ENCODE data around the gene DLX2. TPM values are rescaled to one million over a fixed set of nuclear protein-coding genes. Genes with fewer than 3 reads are reported as not detected.

Gene DLX2
- total and polyA plus RNA-seq, 2 donors (not counting 3 experiments of a cell fraction or from before 2014, with no cell fraction given) = not detected

- peaks cover 3 to 13% of the 10 kb centered on the region in 2 experiments for H3K27me3 ChIP-seq (ENCODE audit: control insufficient read depth in 2 of 2, insufficient read depth in 2 of 2, low read length in 2 of 2)
- no peaks in the 10 kb centered on the region for H4K20me1 ChIP-seq (replicated peaks; ENCODE audit: control insufficient read depth, extremely low read depth, insufficient read depth, low read length)
- no peaks in the 10 kb centered on the region for H3K9me3 ChIP-seq (replicated peaks; ENCODE audit: control insufficient read depth, insufficient read depth, low read length)
- H3K27ac ChIP-seq (ENCODE audit: insufficient read depth, low read depth, low read length) = no peak overlapping the region
- H3K4me2 ChIP-seq (ENCODE audit: insufficient read depth, low read length) = no peak overlapping the region
- no peaks in the 10 kb centered on the region for H3K79me2 ChIP-seq (ENCODE audit: control insufficient read depth, insufficient read depth, low read length)
- no peaks in the 10 kb centered on the region for H3K36me3 ChIP-seq (ENCODE audit: control insufficient read depth in 2 of 2, extremely low read depth in 1 of 2, insufficient read depth in 2 of 2, low read length in 2 of 2)
- H3K9me1 ChIP-seq (replicated peaks; ENCODE audit: control insufficient read depth, extremely low read depth, insufficient read depth, low read length) = no peaks in the 10 kb centered on the region
- ChIA-PET CTCF (interaction anchor here (1.1 to 2.2 kb wide), 4 partner anchors 8 to 326 kb away, joined by 4 to 17 read pairs (median 4); no protein-coding TSS in a partner anchor), POLR2A (no interaction called here)
- dilution Hi-C loops (cut with MboI; ENCODE audit: extremely low pct_ligation_motif_present, low sequenced_read_pairs) (no loop called here), intact Hi-C loops (cut with micrococcal nuclease) (no loop called here)
- DNase-seq (ENCODE audit: low read depth, low spot score) (no peak), FAIRE-seq (no peak)
- H2AFZ ChIP-seq (ENCODE audit: low read depth, low read length) = no peak overlapping the region
- TF ChIP-seq EZH2 (IDR thresholded peaks at IDR 0.05; ENCODE audit: borderline replicate concordance, low read depth, low read length, severe bottlenecking) = no peak
- TF ChIP-seq MYC (IDR thresholded peaks at IDR 0.05; ENCODE audit: low read depth, low read length) = no peak
- no peak for TF ChIP-seq FOS (IDR thresholded peaks at IDR 0.05; ENCODE audit: borderline replicate concordance, insufficient read depth, low read length)
- TF ChIP-seq POLR2AphosphoS5 (IDR thresholded peaks at IDR 0.05; ENCODE audit: insufficient read depth, low read depth, low read length) = no peak
- no peak for TF ChIP-seq JUN (IDR thresholded peaks at IDR 0.05; ENCODE audit: borderline replicate concordance, insufficient read depth, insufficient read length, low read depth)
- TF ChIP-seq MAX (IDR thresholded peaks at IDR 0.05; ENCODE audit: insufficient read depth, insufficient read length) = no peak
- TF ChIP-seq POLR2A (IDR thresholded peaks at IDR 0.05; ENCODE audit: low read depth, low read length) = no peak
- no peak for TF ChIP-seq GATA2 (IDR thresholded peaks at IDR 0.05; ENCODE audit: insufficient read depth, insufficient read length, low read depth, low read length)
- no peak overlapping the region for H3K4me3 ChIP-seq (replicated peaks in 1 of 3; ENCODE audit: insufficient read depth in 1 of 3, low read depth in 1 of 3, low read length in 3 of 3)
- no TSS peak for BruUV-seq (replicated peaks)
- H3K4me1 ChIP-seq (ENCODE audit: control insufficient read depth, extremely low read depth, insufficient read depth, low read length) = no peaks in the 10 kb centered on the region
- no peak overlapping the region for H3K9ac ChIP-seq (replicated peaks; ENCODE audit: extremely low read depth, insufficient read depth, low read length)
Observed at GRCh38 chr2:172135446-172135845, 32.7 kb upstream of the DLX2 start.

- no peak overlapping the region for H3K4me3 ChIP-seq (replicated peaks in 1 of 3; ENCODE audit: insufficient read depth in 1 of 3, low read depth in 1 of 3, low read length in 3 of 3)
- H3K27ac ChIP-seq (ENCODE audit: insufficient read depth, low read depth, low read length) = no peak overlapping the region
- TF ChIP-seq POLR2A (IDR thresholded peaks at IDR 0.05; ENCODE audit: low read depth, low read length) = no peak
- no peak for TF ChIP-seq MYC (IDR thresholded peaks at IDR 0.05; ENCODE audit: low read depth, low read length)
- no peak for TF ChIP-seq CTCF (IDR thresholded peaks at IDR 0.05; ENCODE audit: extremely low read depth in 1 of 2, insufficient read depth in 1 of 2, low read depth in 1 of 2, low read length in 2 of 2)
- no peak for TF ChIP-seq JUN (IDR thresholded peaks at IDR 0.05; ENCODE audit: borderline replicate concordance, insufficient read depth, insufficient read length, low read depth)
- TF ChIP-seq POLR2AphosphoS5 (IDR thresholded peaks at IDR 0.05; ENCODE audit: insufficient read depth, low read depth, low read length) = no peak
- no peak for TF ChIP-seq EZH2 (IDR thresholded peaks at IDR 0.05; ENCODE audit: borderline replicate concordance, low read depth, low read length, severe bottlenecking)
- TF ChIP-seq MAX (IDR thresholded peaks at IDR 0.05; ENCODE audit: insufficient read depth, insufficient read length) = no peak
- TF ChIP-seq FOS (IDR thresholded peaks at IDR 0.05; ENCODE audit: borderline replicate concordance, insufficient read depth, low read length) = no peak
- no peak for TF ChIP-seq GATA2 (IDR thresholded peaks at IDR 0.05; ENCODE audit: insufficient read depth, insufficient read length, low read depth, low read length)
- H3K4me1 ChIP-seq (ENCODE audit: control insufficient read depth, extremely low read depth, insufficient read depth, low read length) = no peaks in the 10 kb centered on the region
- H3K9me1 ChIP-seq (replicated peaks; ENCODE audit: control insufficient read depth, extremely low read depth, insufficient read depth, low read length) = no peaks in the 10 kb centered on the region
- H3K36me3 ChIP-seq (ENCODE audit: control insufficient read depth in 2 of 2, extremely low read depth in 1 of 2, insufficient read depth in 2 of 2, low read length in 2 of 2) = no peaks in the 10 kb centered on the region
- H4K20me1 ChIP-seq (replicated peaks; ENCODE audit: control insufficient read depth, extremely low read depth, insufficient read depth, low read length) = no peaks in the 10 kb centered on the region
- H3K9me3 ChIP-seq (replicated peaks; ENCODE audit: control insufficient read depth, insufficient read depth, low read length) = no peaks in the 10 kb centered on the region
- no peak overlapping the region for H3K4me2 ChIP-seq (ENCODE audit: insufficient read depth, low read length)
- ChIA-PET POLR2A (no interaction called here), CTCF (no interaction called here)
- H3K27me3 ChIP-seq (ENCODE audit: control insufficient read depth in 2 of 2, insufficient read depth in 2 of 2, low read length in 2 of 2) = peaks cover 3 to 6% of the 10 kb centered on the region in 2 experiments
- dilution Hi-C loops (cut with MboI; ENCODE audit: extremely low pct_ligation_motif_present, low sequenced_read_pairs) = no loop called here
- no peak overlapping the region for H3K9ac ChIP-seq (replicated peaks; ENCODE audit: extremely low read depth, insufficient read depth, low read length)
- FAIRE-seq (no peak), DNase-seq (ENCODE audit: low read depth, low spot score) (no peak)
- intact Hi-C loops (cut with micrococcal nuclease) = no loop called here
- no peaks in the 10 kb centered on the region for H3K79me2 ChIP-seq (ENCODE audit: control insufficient read depth, insufficient read depth, low read length)
- H2AFZ ChIP-seq (ENCODE audit: low read depth, low read length) = no peak overlapping the region
- BruUV-seq (replicated peaks) = no TSS peak
Observed at GRCh38 chr2:172134270-172134669, 31.6 kb upstream of the DLX2 start.
